ENCODE measurements around the gene DLX4.

DLX4 gene

DNA sequence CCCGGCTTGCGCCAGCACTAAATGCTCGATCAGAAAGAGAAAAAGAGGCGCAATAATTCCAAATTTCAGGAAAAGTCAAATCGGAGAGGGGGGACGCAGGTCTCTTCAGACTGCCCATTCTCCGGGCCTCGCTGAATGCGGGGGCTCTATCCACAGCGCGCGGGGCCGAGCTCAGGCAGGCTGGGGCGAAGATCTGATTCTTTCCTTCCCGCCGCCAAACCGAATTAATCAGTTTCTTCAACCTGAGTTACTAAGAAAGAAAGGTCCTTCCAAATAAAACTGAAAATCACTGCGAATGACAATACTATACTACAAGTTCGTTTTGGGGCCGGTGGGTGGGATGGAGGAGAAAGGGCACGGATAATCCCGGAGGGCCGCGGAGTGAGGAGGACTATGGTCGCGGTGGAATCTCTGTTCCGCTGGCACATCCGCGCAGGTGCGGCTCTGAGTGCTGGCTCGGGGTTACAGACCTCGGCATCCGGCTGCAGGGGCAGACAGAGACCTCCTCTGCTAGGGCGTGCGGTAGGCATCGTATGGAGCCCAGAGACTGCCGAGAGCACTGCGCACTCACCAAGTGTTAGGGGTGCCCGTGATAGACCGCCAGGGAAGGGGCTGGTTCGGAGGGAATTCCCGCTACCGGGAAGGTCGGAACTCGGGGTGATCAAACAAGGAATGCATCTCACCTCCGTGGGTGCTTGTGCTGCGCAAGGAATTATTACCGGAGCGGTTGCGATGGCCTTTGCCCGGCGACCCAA lies 4.0 kb upstream of the DLX4 start:
- no peak for DNase-seq (ENCODE audit: extremely low read depth, low read depth)

GRCh38 chr17:49965524-49965909 lies 3.5 kb upstream of the DLX4 start:
- DNase-seq (ENCODE audit: extremely low read depth, low read depth) = no peak
- TF ChIP-seq, protein P1, sequence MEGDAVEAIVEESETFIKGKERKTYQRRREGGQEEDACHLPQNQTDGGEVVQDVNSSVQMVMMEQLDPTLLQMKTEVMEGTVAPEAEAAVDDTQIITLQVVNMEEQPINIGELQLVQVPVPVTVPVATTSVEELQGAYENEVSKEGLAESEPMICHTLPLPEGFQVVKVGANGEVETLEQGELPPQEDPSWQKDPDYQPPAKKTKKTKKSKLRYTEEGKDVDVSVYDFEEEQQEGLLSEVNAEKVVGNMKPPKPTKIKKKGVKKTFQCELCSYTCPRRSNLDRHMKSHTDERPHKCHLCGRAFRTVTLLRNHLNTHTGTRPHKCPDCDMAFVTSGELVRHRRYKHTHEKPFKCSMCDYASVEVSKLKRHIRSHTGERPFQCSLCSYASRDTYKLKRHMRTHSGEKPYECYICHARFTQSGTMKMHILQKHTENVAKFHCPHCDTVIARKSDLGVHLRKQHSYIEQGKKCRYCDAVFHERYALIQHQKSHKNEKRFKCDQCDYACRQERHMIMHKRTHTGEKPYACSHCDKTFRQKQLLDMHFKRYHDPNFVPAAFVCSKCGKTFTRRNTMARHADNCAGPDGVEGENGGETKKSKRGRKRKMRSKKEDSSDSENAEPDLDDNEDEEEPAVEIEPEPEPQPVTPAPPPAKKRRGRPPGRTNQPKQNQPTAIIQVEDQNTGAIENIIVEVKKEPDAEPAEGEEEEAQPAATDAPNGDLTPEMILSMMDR (IDR thresholded peaks at IDR 0.05; ENCODE audit: low read depth, low read length) = no peak

More for the DNA sequence above, 4.0 kb upstream of the DLX4 start:
- TF ChIP-seq, protein P1 (IDR thresholded peaks at IDR 0.05; ENCODE audit: low read depth, low read length) = no peak

GRCh38 chr17:49966767-49967166 lies 2.2 kb upstream of the DLX4 start:
- TF ChIP-seq, protein P1 (IDR thresholded peaks at IDR 0.05; ENCODE audit: low read depth, low read length) = no peak
- DNase-seq (ENCODE audit: extremely low read depth, low read depth) = no peak

DNA sequence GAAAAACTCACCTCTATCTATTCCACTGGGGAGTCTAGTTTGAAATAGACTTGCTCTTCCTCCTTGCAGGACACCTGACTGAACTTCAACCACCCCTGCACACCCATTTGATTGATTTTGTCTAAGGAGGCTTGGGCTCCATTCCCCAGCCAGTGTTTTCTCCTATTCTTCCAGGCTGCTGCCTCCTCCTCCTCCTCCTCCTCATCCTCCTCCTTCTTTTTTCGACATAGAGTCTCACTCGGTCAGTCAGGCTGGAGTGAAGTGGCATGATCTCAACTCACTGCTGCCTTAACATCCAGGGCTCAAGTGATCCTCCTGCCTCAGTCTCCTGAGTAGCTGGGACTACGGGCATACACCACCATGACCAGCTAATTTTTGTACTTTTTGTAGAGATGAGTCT lies 1.8 kb upstream of the DLX4 start:
- TF ChIP-seq, protein P1 (IDR thresholded peaks at IDR 0.05; ENCODE audit: low read depth, low read length) = no peak

DNA sequence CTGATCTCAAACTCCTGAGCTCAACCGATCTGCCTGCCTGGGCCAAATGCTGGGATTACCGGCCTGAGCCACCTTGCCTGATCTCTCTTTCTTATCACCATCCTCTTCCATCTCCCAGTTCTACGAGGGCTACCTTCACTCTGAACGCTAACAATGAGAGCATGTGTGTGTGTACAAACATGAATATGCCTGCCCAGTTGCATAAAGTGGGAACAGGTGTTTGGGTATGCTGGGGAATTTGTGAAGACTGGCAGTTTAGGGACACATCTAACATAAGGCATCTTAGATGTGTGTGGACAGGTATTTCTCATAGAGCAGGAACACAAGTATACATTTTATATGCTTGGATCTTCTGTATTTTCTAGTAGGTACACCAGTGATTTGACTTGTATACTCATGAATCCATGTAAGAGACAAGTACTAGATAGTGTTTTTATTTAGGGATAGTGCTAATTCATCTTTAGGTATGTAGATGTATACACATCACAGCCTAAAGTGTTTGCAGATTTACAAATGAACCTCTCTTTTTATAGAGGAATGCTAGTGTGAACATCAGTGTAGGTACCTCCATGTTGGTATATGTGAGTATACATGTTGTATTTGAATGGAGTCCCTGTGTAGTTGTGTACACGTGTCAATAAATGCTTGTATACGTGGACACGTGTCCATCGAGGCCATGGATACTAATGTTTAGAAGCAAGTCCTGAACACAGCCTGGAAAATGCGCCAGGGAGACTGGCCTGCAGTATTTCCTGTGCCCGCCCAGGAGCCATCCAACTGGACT lies 1.2 kb upstream of the DLX4 start:
- no peak for DNase-seq (ENCODE audit: extremely low read depth, low read depth)
- TF ChIP-seq, protein P1 (IDR thresholded peaks at IDR 0.05; ENCODE audit: low read depth, low read length) = no peak

More for the DNA sequence above, 1.8 kb upstream of the DLX4 start:
- DNase-seq (ENCODE audit: extremely low read depth, low read depth) = no peak

GRCh38 chr17:49968405-49969133 lies 421 bp upstream of the DLX4 start:
- TF ChIP-seq, protein P1 (IDR thresholded peaks at IDR 0.05; ENCODE audit: low read depth, low read length) = no peak
- DNase-seq (ENCODE audit: extremely low read depth, low read depth) = peak; percentile 19

Measured in AG09319 (cell line).